HepG2 (cell line): ENCODE results near the gene FDXR. TPM values are rescaled to one million over a fixed set of nuclear protein-coding genes. Genes with fewer than 3 reads are reported as not detected.

Experiments
- ATF1 ChIP-seq: IDR thresholded peaks from 2 replicates; pipeline ENCODE4 v1.6.1; 2016; ENCODE audit warnings: mild to moderate bottlenecking, control low read depth
- CHCHD3 ChIP-seq: sonication (generic); formaldehyde crosslinking; IDR thresholded peaks from 2 replicates; pipeline ENCODE4 v1.8.0; 2022; ENCODE audit warnings: mild to moderate bottlenecking, missing genetic modification reagents, moderate library complexity
- ETV5 ChIP-seq: IDR thresholded peaks from 2 replicates; pipeline ENCODE4 v1.6.1; 2018; ENCODE audit warnings: missing biosample characterization, missing genetic modification reagents, inconsistent platforms, borderline replicate concordance
- PHB2 ChIP-seq: fragments of 450-650 bp; IDR thresholded peaks from 2 replicates; pipeline ENCODE4 v1.6.1; 2018; ENCODE audit not compliant: partially characterized antibody
- PTBP1 ChIP-seq: fragments of 200-400 bp; formaldehyde crosslinking; IDR thresholded peaks from 2 replicates; pipeline ENCODE4 v1.6.1; 2018; ENCODE audit warnings: low read length, low read depth; ENCODE audit not compliant: poor library complexity, severe bottlenecking
- SAFB2 ChIP-seq: sonication (generic); formaldehyde crosslinking; IDR thresholded peaks from 2 replicates; pipeline ENCODE4 v1.5.1; 2020; ENCODE audit warnings: missing genetic modification reagents, low read depth, mild to moderate bottlenecking, borderline replicate concordance
- SMARCE1 ChIP-seq: fragments of 450-650 bp; IDR thresholded peaks from 2 replicates; pipeline ENCODE4 v1.6.1; 2017; ENCODE audit warnings: borderline replicate concordance
- SOX5 ChIP-seq: IDR thresholded peaks from 2 replicates; pipeline ENCODE4 v1.6.1; 2016; ENCODE audit warnings: borderline replicate concordance
- TSC22D2 ChIP-seq: sonication (generic); formaldehyde crosslinking; IDR thresholded peaks from 2 replicates; pipeline ENCODE4 v1.5.1; 2020; ENCODE audit warnings: missing genetic modification reagents, mild to moderate bottlenecking, borderline replicate concordance
- ZFP1 ChIP-seq: IDR thresholded peaks from 2 replicates; pipeline ENCODE4 v1.6.1; 2016
- ZKSCAN8 ChIP-seq: IDR thresholded peaks from 2 replicates; pipeline ENCODE4 v1.6.1; 2016; ENCODE audit warnings: borderline replicate concordance, missing genetic modification reagents, missing compliant biosample characterization
- ZNF558 ChIP-seq: sonication (generic); formaldehyde crosslinking; IDR thresholded peaks from 2 replicates; pipeline ENCODE4 v1.9.0; 2022; ENCODE audit warnings: mild to moderate bottlenecking, missing genetic modification reagents, borderline replicate concordance
- ZNF577 ChIP-seq: sonication (generic); formaldehyde crosslinking; IDR thresholded peaks from 2 replicates; pipeline ENCODE4 v1.4.0; 2020; ENCODE audit warnings: mild to moderate bottlenecking, low read depth, missing genetic modification reagents, borderline replicate concordance
- ZSCAN22 ChIP-seq: sonication (generic); formaldehyde crosslinking; IDR thresholded peaks from 2 replicates; pipeline ENCODE4 v1.4.0; 2020; ENCODE audit warnings: mild to moderate bottlenecking, missing genetic modification reagents
- polyA plus RNA-seq, 8 experiments: library from polyadenylated mRNA; depleted of rRNA in 3 of 8; stranded (reverse) in 7 of 8; unstranded in 1 of 8; fragments of >200 nt; fragmentation: Illumina TruSeq in 4 of 8; extraction: Trizol in 4 of 8; gene quantifications; 2 replicates each; pipeline versions ENCODE4 v1.2.1 to v1.2.3, GENCODE V29; 2011 to 2016; ENCODE audit warnings: low read depth in 4 of 8, missing spikeins in 1 of 8, mixed read lengths in 1 of 8; ENCODE audit not compliant: insufficient read depth in 1 of 8
- total RNA-seq, 5 experiments: library from RNA; depleted of rRNA; stranded (reverse); fragments of >200 nt; fragmentation: Illumina TruSeq; extraction: Trizol; gene quantifications; 2 replicates each; pipeline ENCODE4 v1.2.3, GENCODE V29; 2016; ENCODE audit warnings: low read depth in 1 of 5
- TF ChIP-seq, protein P1 (sequence below): sonication (generic); formaldehyde crosslinking; IDR thresholded peaks from 2 replicates; pipeline ENCODE4 v1.4.0; 2020; ENCODE audit warnings: missing genetic modification reagents
- TF ChIP-seq, protein P2 (sequence below): sonication (generic); formaldehyde crosslinking; IDR thresholded peaks from 2 replicates; pipeline ENCODE4 v1.8.0; 2022; ENCODE audit warnings: missing genetic modification reagents, mild to moderate bottlenecking, borderline replicate concordance
- TF ChIP-seq, protein P3 (sequence below): sonication (generic); formaldehyde crosslinking; IDR thresholded peaks from 2 replicates; pipeline ENCODE4 v1.8.1; 2023; ENCODE audit warnings: missing genetic modification reagents, inconsistent platforms, borderline replicate concordance
- TF ChIP-seq, protein P4 (sequence below): sonication (generic); formaldehyde crosslinking; IDR thresholded peaks from 2 replicates; pipeline ENCODE4 v1.8.1; 2023; ENCODE audit warnings: mild to moderate bottlenecking, moderate library complexity, missing genetic modification reagents

Gene FDXR
- total and polyA plus RNA-seq, 2 of the 13 experiments (the other 11 are each of a cell fraction or from before 2014, with no cell fraction given): 23.4 to 116 TPM

DNA sequence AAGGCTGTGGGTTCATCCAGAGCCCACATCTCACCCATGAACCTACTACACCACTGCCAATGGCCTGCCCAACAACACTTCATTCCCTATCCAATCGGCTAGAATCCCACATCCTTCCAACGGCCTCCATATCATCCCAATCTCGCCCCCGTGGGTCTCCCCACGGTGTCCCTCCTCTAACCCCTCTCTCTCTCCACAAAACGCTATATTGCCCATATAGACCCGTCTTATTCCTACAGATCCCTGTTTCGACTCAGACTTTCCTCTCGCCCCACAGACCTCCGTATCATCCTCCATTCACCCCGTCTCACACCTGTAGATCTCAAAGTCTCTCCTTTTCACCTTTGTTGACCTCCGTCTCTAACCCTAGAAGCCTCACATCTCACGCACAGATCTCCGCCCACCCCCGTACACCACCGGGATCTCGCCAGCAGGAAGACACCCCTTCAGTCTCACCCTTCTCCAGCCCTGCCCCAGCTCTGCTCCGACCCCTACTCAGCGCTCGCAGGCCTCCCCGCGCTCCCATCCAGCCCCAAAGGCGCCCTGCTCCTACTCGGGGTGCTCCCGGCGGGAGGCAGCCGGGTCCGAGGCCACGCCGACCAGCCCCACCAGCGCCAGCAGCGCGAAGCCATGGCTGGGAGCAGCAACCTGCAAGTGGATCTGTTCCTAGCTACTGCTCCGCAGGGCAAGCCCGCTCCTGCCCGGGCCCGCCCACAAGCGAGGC lies at the start of gene FDXR (continued):
- TF ChIP-seq, protein P1, sequence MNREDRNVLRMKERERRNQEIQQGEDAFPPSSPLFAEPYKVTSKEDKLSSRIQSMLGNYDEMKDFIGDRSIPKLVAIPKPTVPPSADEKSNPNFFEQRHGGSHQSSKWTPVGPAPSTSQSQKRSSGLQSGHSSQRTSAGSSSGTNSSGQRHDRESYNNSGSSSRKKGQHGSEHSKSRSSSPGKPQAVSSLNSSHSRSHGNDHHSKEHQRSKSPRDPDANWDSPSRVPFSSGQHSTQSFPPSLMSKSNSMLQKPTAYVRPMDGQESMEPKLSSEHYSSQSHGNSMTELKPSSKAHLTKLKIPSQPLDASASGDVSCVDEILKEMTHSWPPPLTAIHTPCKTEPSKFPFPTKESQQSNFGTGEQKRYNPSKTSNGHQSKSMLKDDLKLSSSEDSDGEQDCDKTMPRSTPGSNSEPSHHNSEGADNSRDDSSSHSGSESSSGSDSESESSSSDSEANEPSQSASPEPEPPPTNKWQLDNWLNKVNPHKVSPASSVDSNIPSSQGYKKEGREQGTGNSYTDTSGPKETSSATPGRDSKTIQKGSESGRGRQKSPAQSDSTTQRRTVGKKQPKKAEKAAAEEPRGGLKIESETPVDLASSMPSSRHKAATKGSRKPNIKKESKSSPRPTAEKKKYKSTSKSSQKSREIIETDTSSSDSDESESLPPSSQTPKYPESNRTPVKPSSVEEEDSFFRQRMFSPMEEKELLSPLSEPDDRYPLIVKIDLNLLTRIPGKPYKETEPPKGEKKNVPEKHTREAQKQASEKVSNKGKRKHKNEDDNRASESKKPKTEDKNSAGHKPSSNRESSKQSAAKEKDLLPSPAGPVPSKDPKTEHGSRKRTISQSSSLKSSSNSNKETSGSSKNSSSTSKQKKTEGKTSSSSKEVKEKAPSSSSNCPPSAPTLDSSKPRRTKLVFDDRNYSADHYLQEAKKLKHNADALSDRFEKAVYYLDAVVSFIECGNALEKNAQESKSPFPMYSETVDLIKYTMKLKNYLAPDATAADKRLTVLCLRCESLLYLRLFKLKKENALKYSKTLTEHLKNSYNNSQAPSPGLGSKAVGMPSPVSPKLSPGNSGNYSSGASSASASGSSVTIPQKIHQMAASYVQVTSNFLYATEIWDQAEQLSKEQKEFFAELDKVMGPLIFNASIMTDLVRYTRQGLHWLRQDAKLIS: 0 out of 2 replicates have a peak, but pooled peaks have one; percentile 83
- TF ChIP-seq SMARCE1 (no peak), SAFB2 (peak; percentile 79; the same call in 1 of the 2 replicates), CHCHD3 (0 out of 2 replicates have a peak, but pooled peaks have one; percentile 32), ATF1 (no peak), ZFP1 (CRISPR knock-in tag) (0 out of 2 replicates have a peak, but pooled peaks have one; percentile 56), PHB2 (no peak), ZSCAN22 (CRISPR knock-in tag) (no peak), TSC22D2 (CRISPR knock-in tag) (peak; percentile 90), ZNF558 (CRISPR knock-in tag) (peak; percentile 92; the same call in 1 of the 2 replicates), ZKSCAN8 (0 out of 2 replicates have a peak, but pooled peaks have one; percentile 43), SOX5 (CRISPR knock-in tag) (0 out of 2 replicates have a peak, but pooled peaks have one; percentile 46), ZNF577 (no peak), PTBP1 (no peak), ETV5 (CRISPR knock-in tag) (peak; percentile 43)
- TF ChIP-seq, protein P2, sequence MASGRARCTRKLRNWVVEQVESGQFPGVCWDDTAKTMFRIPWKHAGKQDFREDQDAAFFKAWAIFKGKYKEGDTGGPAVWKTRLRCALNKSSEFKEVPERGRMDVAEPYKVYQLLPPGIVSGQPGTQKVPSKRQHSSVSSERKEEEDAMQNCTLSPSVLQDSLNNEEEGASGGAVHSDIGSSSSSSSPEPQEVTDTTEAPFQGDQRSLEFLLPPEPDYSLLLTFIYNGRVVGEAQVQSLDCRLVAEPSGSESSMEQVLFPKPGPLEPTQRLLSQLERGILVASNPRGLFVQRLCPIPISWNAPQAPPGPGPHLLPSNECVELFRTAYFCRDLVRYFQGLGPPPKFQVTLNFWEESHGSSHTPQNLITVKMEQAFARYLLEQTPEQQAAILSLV (CRISPR knock-in tag): 0 out of 2 replicates have a peak, but pooled peaks have one; percentile 22
- TF ChIP-seq, protein P3, sequence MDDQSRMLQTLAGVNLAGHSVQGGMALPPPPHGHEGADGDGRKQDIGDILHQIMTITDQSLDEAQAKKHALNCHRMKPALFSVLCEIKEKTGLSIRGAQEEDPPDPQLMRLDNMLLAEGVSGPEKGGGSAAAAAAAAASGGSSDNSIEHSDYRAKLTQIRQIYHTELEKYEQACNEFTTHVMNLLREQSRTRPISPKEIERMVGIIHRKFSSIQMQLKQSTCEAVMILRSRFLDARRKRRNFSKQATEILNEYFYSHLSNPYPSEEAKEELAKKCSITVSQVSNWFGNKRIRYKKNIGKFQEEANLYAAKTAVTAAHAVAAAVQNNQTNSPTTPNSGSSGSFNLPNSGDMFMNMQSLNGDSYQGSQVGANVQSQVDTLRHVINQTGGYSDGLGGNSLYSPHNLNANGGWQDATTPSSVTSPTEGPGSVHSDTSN (CRISPR knock-in tag): peak; percentile 84; the same call in 1 of the 2 replicates
- TF ChIP-seq, protein P4, sequence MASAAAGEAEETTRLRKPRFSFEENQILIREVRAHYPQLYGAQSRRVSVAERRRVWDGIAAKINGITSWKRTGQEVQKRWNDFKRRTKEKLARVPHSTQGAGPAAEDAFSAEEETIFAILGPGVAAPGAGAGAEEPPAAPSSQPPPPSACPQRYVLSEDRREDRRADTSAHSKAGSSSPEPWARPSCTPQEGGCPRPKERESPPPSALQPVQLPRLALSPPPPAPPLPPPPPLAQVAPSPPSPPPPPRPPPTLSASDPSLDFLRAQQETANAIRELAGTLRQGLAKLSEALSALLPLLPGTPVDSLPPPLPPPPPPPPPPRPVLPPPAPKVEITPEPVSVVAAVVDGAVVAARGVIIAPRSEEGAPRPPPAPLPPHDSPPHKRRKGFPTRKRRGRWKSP: peak; percentile 68; the same call in 1 of the 2 replicates
